Prostate gland (tissue), 2 donors: ENCODE results near the gene GALNT15. TPM values are rescaled to one million over a fixed set of nuclear protein-coding genes. Genes with fewer than 3 reads are reported as not detected.
A peak's percentile ranks its signal among the peaks of the same experiment; 100 is the strongest.

Source experiments
- DNase-seq: peaks from one replicate; pipeline ENCODE4 v3.0.0-alpha.2; 2019; ENCODE audit warnings: low spot score
- H3K27ac ChIP-seq, 2 donors: fragments of 200-600 bp; sonication (generic); 2 replicates each; pipeline ENCODE4 v1.5.1; 2017 to 2019
- H3K27me3 ChIP-seq: fragments of 200-600 bp; sonication (generic); replicated peaks from 2 replicates; pipeline ENCODE4 v1.5.1; 2019; ENCODE audit not compliant: insufficient read depth
- H3K36me3 ChIP-seq, 2 donors: fragments of 200-600 bp; sonication (generic); 1 replicate in 1 of 2; 2 replicates in 1 of 2; pipeline versions ENCODE4 v1.5.1 to v1.8.1; 2017 to 2019
- H3K4me1 ChIP-seq: fragments of 200-600 bp; sonication (generic); replicated peaks from 2 replicates; pipeline ENCODE4 v1.5.1; 2019
- H3K4me3 ChIP-seq, 2 donors: fragments of 200-600 bp; sonication (generic); 2 replicates each; pipeline ENCODE4 v1.5.1; 2017 to 2019
- H3K9me3 ChIP-seq: fragments of 200-600 bp; sonication (generic); 2 replicates; pipeline ENCODE4 v1.5.1; 2017
- CTCF ChIP-seq, 4 experiments: fragments of 200-600 bp in 2 of 4; fragments of 450-650 bp in 2 of 4; sonication (generic) in 2 of 4; IDR thresholded peaks; 1 replicate in 3 of 4; 2 replicates in 1 of 4; pipeline ENCODE4 v1.5.1; 2016 to 2019; ENCODE audit warnings: antibody characterized with exemption in 4 of 4, mild to moderate bottlenecking in 2 of 4, moderate library complexity in 2 of 4
- POLR2A ChIP-seq: fragments of 450-650 bp; IDR thresholded peaks from one replicate; pipeline ENCODE4 v1.6.1; 2016; ENCODE audit warnings: antibody characterized with exemption, mild to moderate bottlenecking
- POLR2AphosphoS5 ChIP-seq: sonication (generic); formaldehyde crosslinking; IDR thresholded peaks from one replicate; pipeline ENCODE4 v1.6.1; 2017; ENCODE audit warnings: antibody characterized with exemption
- WGBS: methylation state at CpG from one replicate; pipeline ENCODE4 v1.1.5; 2018; 5-methylcytosine and 5-hydroxymethylcytosine counted together
- intact Hi-C: fragments of 100-400 bp; cut with DNase I; formaldehyde crosslinking; loops from one replicate; pipeline ENCODE4 v1.14.2; 2022
- total RNA-seq, 2 donors: library from RNA; depleted of rRNA; stranded (reverse); fragments of >200 nt; gene quantifications; one replicate each; pipeline ENCODE4 v1.1.0, GENCODE V29; 2016

Gene GALNT15
- total RNA-seq = 1 to 10 TPM; 6.0 to 7.6 TPM

DNA sequence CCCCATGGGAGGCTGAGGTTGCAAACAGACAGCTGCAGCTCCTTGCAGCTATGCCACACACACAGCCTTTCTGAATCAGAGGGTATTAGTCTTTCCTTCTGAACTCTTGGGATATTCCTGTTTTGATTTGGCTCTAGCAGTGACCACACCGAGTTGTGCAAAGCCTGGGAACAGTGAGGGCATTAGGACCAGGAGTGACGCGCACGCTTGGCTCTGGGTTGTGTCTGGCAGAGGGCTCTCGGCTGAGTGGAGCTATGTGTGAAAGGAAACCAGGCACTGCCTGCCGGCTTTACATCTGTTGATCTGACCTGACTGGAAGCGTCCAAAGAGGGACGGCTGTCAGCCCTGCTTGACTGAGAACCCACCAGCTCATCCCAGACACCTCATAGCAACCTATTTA, at the start of gene GALNT15:
Gene GALNT15 (plus strand): TSS at position 292 of the 400 bp plus-strand sequence. CDS start 472 bp downstream, outside the sequence.
- Histone ChIP-seq H3K27ac (no peak within 1 kb of the TSS), H3K9me3 (no peaks in the 10 kb centered on the region), H3K4me1 (peaks cover 2% of the 10 kb centered on the region), H3K36me3 (no peaks in the 10 kb centered on the region), H3K4me3 (peak within 1 kb of the TSS in 1 of 2 donors; percentile 5), H3K27me3 (no peaks in the 10 kb centered on the region)
- intact Hi-C loops = no loop called here
- 13% methylated on average over 8 of the region's 8 CpGs for WGBS
- TF ChIP-seq POLR2A = no peak
- peak; percentile 31 for TF ChIP-seq POLR2AphosphoS5
- DNase-seq = peak; percentile 52

GRCh38 chr3:16126634-16127033, 47.8 kb upstream of the GALNT15 start:
- no peak overlapping the region for H3K4me3 ChIP-seq
- no peaks in the 10 kb centered on the region for H3K4me1 ChIP-seq
- H3K36me3 ChIP-seq = no peaks in the 10 kb centered on the region
- 79% methylated on average over 8 of the region's 8 CpGs for WGBS
- H3K27ac ChIP-seq = no peak overlapping the region
- no peaks in the 10 kb centered on the region for H3K27me3 ChIP-seq
- intact Hi-C loops = no loop called here
- no peaks in the 10 kb centered on the region for H3K9me3 ChIP-seq
- TF ChIP-seq POLR2A = no peak
- no peak for TF ChIP-seq POLR2AphosphoS5
- TF ChIP-seq CTCF (IDR thresholded peaks at IDR 0.05) = no peak
- DNase-seq = no peak

DNA sequence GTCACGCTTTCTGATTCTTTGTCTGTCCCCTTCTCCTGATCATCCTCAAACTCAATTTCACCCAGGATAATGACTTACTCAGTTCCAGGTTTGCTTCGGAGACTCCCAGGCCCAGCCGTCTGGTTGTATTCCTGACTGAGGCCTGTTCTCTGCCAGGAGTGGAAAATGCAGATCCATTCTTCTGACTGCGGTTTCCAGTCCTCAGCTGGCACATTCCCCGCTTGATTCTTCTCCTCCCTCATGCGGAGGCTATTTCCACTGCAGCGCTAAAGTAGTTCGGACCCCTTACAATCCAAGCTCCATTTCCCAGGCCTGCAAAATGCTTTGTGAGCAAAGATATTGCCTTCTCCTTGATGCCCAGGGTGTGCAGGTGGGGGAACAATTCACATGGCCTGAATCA, 47.2 kb upstream of the GALNT15 start:
- Histone ChIP-seq H3K27ac (no peak overlapping the region), H3K4me3 (no peak overlapping the region), H3K9me3 (no peaks in the 10 kb centered on the region), H3K36me3 (no peaks in the 10 kb centered on the region), H3K27me3 (no peaks in the 10 kb centered on the region), H3K4me1 (no peaks in the 10 kb centered on the region)
- no peak for DNase-seq
- TF ChIP-seq CTCF (IDR thresholded peaks at IDR 0.05) = no peak
- TF ChIP-seq POLR2AphosphoS5 = no peak
- no peak for TF ChIP-seq POLR2A
- 94% methylated on average over 8 of the region's 8 CpGs for WGBS
- intact Hi-C loops = no loop called here

GRCh38 chr3:16130066-16130465, 44.4 kb upstream of the GALNT15 start:
- DNase-seq = no peak
- no peak for TF ChIP-seq CTCF (IDR thresholded peaks at IDR 0.05)
- intact Hi-C loops = no loop called here
- H3K27me3 ChIP-seq = no peaks in the 10 kb centered on the region
- no peak overlapping the region for H3K27ac ChIP-seq
- no peak overlapping the region for H3K4me3 ChIP-seq
- no peaks in the 10 kb centered on the region for H3K4me1 ChIP-seq
- WGBS = 39% methylated on average over 4 of the region's 4 CpGs
- no peaks in the 10 kb centered on the region for H3K9me3 ChIP-seq
- H3K36me3 ChIP-seq = no peaks in the 10 kb centered on the region

GRCh38 chr3:16132190-16132589, 42.3 kb upstream of the GALNT15 start:
- H3K4me1 ChIP-seq = no peaks in the 10 kb centered on the region
- H3K4me3 ChIP-seq = no peak overlapping the region
- no peaks in the 10 kb centered on the region for H3K27me3 ChIP-seq
- no peaks in the 10 kb centered on the region for H3K9me3 ChIP-seq
- intact Hi-C loops = no loop called here
- 74% methylated on average over 7 of the region's 7 CpGs for WGBS
- H3K27ac ChIP-seq = no peak overlapping the region
- no peaks in the 10 kb centered on the region for H3K36me3 ChIP-seq
- no peak for TF ChIP-seq POLR2AphosphoS5
- no peak for TF ChIP-seq CTCF (IDR thresholded peaks at IDR 0.05)
- DNase-seq = no peak
